Stimulated activated CD4-positive, alpha-beta T cell treated with anti-CD3 and anti-CD28 coated beads, Interleukin-2, amount 100 ng/mL, for 4 hours (primary cell): ENCODE results near the gene DCDC1.

Experiments used
- DNase-seq: peaks from one replicate; pipeline ENCODE4 v3.0.0-alpha.2; 2020; ENCODE audit warnings: low read depth

DCDC1 gene

DNA sequence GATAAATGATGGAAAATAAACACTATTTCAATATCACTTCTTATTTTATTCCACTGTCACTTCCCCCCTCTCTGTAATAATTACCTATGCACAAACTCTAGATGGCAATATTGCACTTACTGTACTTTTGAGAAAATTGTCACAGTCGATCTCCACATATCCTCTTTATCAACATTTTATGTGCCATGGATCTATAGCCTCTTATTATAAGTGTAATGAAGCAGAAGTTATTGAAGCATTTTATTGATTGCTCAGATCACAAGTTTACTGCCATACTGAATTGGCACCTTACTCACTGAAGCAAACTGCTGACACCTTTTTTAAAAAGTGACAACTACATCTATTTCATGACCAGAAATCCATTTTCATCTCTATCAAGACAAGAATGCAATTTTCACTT lies 133.4 kb downstream of the DCDC1 start:
- no peak for DNase-seq

DNA sequence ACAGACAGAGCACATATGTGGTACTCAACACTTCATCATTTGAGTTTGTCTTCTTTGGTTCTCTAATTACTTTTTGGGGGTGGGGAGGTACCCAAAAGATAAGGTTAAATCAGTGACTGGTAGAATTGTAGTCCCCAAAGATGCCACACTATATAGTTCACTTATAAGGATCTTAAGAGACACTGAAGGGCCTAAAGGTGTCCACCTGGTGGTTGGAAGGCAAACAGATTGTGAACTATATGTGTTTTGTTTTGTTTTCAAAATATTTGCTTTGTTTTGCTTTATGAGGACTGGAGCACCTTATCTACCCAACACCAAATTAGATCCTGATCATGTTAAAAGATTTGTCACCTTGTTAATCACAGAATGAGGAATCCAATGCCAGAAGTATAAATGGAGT lies 136.1 kb downstream of the DCDC1 start:
- no peak for DNase-seq

DNA sequence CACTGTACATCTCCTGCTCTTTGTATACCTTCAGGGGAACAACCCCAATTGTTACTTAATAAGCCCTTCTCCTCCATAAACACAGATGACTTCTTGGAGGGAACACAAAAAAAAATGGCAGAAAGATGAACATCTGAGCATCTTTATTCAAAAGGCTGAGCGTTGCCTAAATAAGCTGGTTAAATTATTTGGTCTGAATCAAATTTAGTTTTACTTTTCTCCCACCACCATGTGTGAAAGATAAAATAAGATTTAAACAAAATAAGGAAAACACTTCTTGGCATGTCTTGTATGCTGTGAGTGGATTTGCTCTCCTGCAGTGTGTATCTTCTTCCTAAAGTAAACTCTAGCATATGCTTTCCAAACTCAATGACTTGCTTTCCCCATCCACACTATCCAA lies 137.9 kb downstream of the DCDC1 start:
- DNase-seq, result no peak

DNA sequence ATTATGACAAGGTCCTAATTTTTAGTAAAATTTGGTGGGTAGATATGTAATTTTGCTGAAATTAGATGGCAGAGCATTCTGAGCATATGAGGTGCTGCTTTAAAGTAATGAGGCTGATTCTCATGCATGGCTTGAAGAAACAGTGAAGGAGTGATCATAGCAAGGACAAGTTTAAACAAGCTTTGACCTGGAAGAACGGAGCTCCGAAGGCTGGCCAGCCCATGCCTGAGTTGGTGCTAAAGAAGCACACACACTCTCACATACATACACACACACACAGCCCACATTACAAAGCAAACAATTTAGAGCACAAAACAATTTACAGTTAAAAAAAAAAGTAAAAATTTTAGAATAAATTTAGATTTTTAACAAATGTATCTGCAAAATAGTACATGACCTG lies 150.7 kb downstream of the DCDC1 start:
- no peak for DNase-seq

DNA sequence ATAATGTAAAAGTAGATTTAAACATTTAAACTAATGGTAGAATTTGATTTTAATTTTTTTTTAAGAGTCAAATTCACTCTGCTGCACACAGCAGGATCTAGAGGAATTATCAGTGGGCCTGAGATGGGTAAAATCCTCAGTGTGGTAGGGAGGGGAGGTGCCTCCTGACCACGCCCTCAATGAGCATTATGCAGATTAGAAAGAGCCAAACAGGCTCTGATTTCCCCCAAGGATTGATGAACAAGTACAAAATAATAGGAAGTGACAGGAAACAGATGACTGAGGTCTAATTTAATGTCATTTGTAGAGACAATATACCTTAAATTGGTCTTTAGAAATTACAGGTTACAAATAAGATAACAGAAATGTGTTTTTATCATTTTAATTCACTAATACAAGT lies 155.2 kb downstream of the DCDC1 start:
- no peak for DNase-seq

DNA sequence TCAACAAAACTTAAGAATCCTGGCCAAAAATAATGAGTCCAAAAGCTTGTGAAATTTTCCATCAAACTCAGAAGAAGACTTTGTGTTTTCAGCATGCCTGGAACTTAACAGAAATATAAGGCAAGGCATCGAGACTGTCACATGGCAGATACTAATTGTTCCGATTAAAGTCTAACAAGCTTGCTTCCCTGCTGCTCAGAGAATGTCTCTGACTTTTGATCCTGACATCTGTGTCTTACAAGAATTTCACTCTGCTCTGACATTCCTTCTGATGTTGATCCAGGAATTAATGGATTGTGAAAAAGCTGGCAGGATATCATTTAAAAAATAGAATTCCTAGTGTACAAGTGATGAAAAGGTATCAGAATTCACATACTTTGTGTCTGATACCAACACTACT lies 170.2 kb downstream of the DCDC1 start:
- DNase-seq, result no peak

DNA sequence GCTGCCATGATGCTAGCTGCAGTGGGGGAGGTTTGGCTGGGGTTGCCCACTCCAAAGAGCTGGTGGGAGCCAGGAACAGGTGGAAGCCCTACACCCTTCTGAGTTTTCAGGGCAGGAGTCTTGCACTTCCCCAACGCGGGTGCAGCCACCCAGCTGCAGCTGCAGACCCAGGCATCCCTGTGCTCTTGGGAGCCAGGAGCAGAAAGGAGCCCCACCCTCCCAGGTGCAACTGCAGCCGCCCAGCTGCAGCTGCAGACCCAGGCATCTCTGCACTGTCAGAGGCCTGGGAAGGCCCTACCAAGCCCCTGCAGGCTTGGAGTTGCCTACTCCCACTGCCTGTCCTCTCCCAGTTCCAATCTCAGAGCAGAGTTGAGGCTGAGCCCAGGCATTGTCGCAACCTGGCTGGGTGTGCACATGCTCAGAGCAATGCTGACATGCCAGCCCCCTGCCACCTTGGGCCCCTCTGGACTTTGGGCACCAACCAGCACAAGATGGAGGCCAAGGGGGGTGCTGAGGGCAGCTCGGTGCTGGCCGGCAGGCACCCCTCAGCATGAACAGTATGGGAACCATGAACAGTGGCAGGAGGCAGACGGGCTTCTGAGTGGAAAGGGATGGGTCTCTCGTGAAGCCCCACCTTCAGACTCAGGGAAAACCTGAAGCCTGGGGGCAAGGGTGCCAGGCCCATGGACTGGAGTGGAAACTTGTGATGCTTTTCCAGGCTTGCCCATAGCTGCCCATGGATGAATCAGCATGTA lies 195.4 kb downstream of the DCDC1 start:
- DNase-seq, result no peak

DNA sequence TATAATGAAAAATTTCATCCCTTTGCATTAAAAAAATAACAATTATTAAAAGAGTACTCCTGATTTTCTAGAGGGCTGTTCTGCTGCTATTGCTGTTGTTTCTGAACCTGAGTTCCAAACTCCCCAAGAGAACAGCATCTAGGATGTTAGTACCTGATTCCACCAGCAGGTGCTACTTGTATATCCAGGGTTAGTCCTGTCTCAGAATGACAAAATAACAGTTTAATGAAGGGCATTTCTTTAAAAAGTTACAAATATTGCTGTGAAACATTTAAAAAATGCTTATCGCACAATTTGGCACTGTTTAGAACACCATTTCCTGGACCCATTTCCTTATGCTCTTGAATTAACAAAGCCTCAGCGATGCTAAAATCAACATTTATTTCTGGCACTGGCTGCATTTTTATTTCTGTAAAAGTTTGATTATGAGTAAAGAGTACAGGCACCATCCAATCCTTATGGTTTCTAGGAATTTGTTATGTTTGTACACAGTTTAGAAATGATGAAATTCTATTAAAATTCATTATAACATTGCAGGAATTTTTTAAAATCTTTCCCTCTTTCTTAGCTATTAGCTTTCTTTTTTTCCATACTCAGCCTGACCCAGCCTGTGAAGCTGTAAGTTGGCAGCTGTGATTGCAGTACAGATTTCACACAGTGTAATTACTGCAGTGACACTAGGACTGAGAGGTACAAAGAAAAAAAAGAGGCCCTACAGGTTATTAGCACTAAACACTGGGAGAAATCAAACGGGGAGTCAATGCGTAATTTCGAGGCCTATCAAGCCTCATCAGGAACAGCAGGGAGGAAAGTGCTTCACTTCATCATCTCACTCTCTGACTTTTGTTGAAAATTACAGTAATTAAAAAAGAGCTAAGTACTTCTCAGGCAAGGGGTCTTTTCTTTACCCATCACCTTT lies 208.8 kb downstream of the DCDC1 start:
- no peak for DNase-seq

DNA sequence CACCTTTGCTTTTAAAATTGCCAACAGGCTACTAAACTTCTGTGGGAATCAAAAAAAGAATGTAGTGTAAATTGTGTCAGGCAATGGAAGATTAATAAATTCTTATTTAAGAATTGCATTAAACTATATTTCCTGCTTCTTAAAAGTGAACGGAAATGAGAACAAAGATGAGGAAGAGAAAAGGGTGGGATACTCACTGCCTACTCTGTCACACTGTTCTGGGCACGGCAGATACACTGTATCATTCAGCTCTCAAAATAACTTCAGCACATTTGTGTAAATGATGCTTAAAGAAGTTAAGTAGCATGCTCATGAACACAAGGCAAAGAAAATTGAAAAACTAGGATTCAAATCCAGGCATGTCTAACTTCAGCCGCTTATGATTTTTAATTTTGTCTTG lies 218.7 kb downstream of the DCDC1 start:
- no peak for DNase-seq

DNA sequence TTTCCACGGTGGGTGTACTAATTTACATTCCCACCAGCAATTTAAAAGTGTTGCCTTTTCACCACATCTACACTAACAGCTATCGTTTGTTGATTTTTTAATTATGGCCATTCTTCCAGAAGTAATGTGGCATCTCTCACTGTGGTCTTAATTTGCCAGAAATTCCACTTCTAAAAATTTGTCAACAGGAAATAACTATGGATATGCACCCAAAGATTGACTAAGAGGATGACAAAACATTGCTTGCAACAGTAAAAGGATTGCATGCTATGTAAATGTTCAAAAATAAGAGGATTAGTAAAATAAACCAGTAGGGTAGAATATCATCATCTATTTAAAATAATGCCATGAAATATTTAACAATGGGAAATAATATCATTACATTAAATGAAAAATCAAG lies 219.5 kb downstream of the DCDC1 start:
- no peak for DNase-seq

DNA sequence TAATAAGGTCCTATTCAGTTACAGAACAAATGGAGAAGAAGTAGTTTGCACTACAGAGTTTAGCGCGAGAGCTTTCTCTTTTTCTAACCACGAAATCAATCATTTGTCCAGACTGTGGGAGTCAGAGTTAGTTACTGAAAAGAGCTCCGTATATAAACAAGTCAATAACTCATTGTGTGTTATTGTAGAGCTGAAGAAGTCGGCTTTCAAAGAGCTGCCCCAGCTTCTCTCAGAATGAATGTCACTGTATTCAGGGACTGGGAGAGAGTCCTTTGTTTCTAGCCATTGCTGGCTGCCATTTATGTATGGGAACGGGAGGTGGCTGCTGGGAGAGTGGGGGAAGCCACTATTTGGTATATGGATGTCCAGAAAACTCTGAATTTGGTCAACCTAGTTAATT lies 227.8 kb downstream of the DCDC1 start:
- DNase-seq, result no peak

DNA sequence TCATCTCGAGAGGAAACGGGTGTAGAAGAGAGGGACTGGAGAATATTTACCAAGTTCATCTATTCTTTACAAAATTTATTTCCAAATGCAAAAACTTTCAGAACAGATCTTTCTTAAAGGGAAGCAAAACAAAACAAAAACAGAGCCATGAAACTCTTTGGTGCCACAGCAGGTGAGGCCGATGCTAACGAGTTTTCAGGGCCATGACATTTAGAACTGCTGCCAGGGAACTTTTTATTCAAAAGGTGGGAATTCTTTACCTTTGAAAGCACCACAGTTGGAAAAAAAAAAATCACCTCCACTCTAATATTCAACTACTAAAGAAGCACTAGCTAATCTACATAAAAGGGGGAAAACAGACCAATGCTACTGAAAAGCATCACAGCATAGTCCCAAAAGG lies 230.1 kb downstream of the DCDC1 start:
- no peak for DNase-seq

DNA sequence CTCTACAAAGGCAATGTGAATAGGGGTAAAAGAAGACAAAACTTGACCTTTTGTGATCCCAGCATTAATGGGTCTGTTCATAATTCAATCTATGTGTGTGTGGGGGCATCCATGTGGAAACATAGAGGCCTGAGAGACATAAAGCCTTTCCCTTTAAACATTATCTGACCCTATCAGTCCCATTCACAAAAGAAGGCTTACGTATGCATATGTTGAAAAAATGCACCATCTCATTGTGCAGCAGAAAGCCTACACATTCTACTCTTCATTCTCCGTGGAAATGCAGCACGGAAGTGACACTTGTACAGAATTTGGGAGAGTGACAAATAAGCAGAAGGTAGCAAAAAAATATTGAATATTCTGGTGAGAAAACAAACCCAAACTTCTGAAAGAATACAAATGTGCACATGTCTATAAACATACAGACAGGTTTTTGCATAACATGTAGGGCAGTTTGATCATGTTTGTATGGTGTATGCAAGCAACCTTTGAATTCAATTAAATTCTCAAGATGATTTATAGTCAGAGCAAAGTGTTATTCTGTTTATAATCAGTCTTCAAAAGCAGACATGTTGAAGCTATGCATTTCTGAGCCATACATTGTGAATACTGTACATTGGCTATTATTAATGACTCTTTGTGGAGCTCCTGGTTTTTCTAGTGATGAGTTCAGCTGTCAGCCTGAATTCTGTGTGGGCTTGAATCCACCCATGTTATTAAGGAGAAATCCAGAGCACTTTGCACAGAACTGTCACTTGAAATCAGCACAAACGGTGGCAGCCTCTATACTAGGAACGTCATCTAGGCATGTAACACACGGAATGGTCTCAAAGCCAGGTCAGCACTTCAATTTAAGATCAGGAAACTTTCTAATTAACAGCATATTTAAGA lies 236.8 kb downstream of the DCDC1 start:
- no peak for DNase-seq

DNA sequence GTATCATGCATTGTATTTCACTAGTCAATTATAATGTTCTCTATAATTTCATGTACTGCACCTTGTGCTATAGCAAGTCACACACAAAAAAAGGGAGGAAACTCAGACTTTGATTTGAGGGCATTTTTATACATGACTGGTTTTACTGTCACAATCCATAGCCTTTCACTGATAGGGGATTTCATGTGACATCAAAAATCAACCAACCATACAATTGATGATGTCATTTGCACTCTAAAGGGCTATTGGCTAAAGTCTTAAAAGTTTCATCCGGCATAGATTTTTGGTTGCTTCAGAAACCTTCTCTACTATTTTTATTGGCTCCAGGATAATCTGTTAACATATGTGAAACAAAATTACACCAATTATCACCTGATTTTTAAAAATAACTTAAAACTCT lies 237.8 kb downstream of the DCDC1 start:
- no peak for DNase-seq

DNA sequence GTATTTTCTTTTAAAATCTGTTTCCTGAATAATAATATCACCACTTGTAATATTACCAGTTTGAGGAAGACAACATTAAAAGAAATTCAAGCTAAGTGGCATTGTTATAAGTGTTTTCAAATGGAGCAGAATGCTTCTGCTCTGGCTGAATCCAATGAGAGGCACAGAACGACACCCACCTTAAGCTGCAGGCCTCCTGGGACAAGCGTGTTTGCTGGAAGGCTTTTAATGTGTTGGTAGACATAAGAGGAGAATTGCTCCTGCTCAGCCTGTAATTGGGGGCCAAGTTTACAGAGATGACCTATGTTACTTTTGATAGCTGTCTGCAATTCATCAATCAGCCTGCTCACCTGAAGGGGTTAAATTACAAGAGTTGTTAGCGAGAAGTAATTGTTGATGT lies 242.2 kb downstream of the DCDC1 start:
- no peak for DNase-seq

DNA sequence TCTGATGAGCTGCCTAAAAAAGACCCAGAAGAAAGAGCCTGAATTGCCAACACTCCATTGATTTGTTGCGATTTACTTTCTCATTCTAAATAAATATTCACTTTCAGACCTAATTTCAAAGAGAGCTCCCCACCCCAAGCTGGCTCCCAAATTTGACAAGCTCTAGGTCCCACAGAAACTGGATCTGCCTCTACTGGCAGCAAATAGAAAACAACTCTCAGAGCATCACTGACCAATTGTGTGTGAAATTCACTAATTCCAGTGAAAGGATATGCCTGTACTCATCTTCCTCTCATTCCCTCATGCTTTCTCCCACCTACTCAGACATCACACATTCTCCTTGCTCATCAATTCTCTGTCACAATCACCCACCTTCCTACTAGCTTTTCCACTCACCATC lies 249.1 kb downstream of the DCDC1 start:
- no peak for DNase-seq

DNA sequence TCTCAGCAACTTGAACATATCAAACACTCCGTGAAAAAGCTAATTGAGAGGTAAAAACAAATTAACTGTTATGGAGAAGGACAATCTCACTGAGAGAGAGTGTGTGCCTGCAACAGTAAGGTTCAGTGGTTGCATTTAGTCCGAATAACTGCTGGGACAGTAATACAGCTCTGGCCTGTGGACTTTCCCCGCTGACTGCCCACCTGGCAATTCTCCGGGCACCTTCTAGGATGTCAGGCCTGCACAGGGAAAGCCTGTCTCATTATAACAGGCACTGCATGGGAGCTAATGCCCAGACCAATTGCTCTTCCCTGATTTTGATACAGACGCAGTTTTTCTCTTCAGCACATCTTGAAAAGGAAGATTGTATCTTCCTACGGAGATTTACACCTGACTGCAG lies 251.0 kb downstream of the DCDC1 start:
- no peak for DNase-seq

DNA sequence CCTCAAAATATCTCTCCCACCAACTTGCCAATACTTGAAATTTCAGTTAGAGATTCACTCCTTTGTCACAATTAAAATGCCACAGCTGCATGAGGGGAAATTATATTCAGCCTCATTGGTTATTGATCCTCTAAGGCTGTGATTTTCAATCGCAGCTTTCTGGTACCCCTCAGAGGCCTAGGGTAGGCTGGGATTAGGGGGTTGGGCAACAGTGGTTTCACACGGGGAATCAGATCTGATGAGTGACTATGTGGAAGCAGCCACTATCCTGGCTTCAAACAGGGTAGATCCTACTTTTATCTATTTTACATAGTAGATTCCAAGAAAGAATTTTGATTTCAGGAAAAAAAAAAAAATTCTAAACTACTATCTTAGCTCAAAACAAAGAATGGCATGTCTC lies 252.5 kb downstream of the DCDC1 start:
- DNase-seq, result no peak

DNA sequence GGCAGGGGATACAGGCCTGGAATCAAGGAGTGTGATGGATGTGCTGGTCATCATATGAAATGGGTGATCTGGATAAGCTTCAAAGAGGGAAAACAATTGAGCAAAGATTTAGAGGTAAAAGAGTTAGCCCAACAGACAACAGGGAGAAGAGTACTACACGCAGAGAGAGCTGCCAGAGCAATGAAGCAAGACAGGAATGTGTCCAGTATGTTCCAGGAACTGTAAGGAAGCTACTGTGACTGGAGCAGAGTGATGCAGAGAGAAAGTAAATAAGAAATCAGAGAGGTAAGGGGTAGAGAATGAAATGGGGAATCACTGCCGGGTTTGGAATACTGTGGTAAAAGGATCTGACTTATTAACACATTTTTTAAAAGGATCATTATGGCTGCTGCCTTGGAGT lies 255.1 kb downstream of the DCDC1 start:
- DNase-seq, result no peak

DNA sequence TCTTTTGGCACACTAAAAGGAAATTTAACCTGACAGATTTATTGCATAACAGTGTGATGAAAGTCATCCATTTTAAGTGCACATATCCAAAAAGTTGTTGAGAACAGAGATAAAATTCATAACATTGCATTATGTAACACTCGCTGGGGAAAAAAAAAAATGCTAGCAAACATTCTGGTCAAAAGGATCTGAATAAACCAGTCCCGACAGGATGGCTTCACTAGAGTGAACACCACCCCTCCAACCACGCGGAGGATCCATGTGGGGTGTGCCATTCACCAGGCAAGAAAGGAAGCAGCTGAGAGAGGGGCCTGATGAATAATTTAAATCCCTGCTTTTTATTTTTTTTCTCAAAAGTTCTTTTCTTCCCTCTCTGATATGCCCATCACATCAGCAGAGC lies 258.7 kb downstream of the DCDC1 start:
- no peak for DNase-seq

DNA sequence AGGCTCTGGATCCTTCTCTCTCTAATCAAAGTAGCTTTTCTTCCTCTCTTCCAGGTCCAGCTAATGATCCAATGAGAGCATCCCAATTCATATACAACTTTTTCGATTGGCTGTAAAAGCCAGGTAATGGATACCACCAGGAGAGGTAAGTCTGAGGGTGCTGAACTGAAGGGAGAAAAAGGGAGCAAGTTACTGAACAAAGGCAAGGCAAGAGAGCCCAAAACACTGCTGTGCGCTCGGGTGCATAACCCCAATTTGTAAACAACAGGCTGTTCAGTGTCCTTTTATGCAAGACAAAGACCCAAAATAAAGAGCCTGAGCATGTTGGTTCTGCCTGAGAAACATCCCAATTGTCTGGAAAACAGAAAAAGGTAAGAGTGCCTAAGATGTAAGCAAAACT lies 260.1 kb downstream of the DCDC1 start:
- no peak for DNase-seq

DNA sequence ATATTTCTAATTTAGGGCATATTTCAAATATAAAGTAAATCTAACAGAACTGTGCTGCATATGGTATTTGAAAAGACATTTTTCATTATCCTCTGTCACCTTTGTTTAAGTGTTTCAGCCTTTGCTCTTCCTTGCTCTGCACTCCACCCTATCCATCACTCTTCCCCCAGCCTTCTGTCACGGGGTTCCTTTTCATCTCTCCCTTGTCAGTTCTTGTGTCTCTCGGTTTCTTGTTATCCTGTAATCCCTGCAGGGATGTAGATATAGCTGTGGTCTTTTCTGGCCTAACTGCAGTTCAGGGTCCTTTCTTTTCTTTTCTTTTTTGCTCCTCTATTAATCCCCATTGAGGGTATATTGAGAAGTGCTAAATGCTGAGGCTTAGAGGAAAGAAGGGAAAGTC lies 261.9 kb downstream of the DCDC1 start:
- DNase-seq, result no peak
